Effector memory CD4-positive, alpha-beta T cell (primary cell): ENCODE measurements around the gene WDR27.
A peak's percentile ranks its signal among the peaks of the same experiment; 100 is the strongest.

Experiments used
- DNase-seq, 3 donors: peaks; one replicate each; pipeline ENCODE4 v3.0.0-alpha.2; 2020
- H3K27ac ChIP-seq: 2 replicates; pipeline ENCODE4 v1.7.0; 2013; ENCODE audit warnings: mild to moderate bottlenecking, low read length, moderate library complexity; ENCODE audit not compliant: insufficient read depth, poor library complexity, severe bottlenecking
- H3K27me3 ChIP-seq: replicated peaks from 2 replicates; pipeline ENCODE4 v1.7.0; 2013; ENCODE audit warnings: mild to moderate bottlenecking, low read length; ENCODE audit not compliant: insufficient read depth, control insufficient read depth, poor library complexity, severe bottlenecking
- H3K36me3 ChIP-seq: 2 replicates; pipeline ENCODE4 v1.7.0; 2013; ENCODE audit warnings: mild to moderate bottlenecking, low read length, moderate library complexity; ENCODE audit not compliant: control insufficient read depth, insufficient read depth
- H3K4me1 ChIP-seq: 2 replicates; pipeline ENCODE4 v1.7.0; 2013; ENCODE audit warnings: low read length, mild to moderate bottlenecking; ENCODE audit not compliant: control insufficient read depth, insufficient read depth, poor library complexity, severe bottlenecking
- H3K4me3 ChIP-seq: 2 replicates; pipeline ENCODE4 v1.7.0; 2013; ENCODE audit warnings: low read length, low read depth, mild to moderate bottlenecking; ENCODE audit not compliant: insufficient read depth, poor library complexity, severe bottlenecking
- H3K9me3 ChIP-seq: 2 replicates; pipeline ENCODE4 v1.7.0; 2013; ENCODE audit warnings: mild to moderate bottlenecking, low read length, moderate library complexity; ENCODE audit not compliant: control insufficient read depth

Gene WDR27

GRCh38 chr6:169725125-169726048 lies 23.6 kb upstream of the WDR27 start:
- H3K27ac ChIP-seq: peak overlapping the region; percentile 49
- peaks cover 11% of the 10 kb centered on the region for H3K4me1 ChIP-seq
- no peak for DNase-seq

DNA sequence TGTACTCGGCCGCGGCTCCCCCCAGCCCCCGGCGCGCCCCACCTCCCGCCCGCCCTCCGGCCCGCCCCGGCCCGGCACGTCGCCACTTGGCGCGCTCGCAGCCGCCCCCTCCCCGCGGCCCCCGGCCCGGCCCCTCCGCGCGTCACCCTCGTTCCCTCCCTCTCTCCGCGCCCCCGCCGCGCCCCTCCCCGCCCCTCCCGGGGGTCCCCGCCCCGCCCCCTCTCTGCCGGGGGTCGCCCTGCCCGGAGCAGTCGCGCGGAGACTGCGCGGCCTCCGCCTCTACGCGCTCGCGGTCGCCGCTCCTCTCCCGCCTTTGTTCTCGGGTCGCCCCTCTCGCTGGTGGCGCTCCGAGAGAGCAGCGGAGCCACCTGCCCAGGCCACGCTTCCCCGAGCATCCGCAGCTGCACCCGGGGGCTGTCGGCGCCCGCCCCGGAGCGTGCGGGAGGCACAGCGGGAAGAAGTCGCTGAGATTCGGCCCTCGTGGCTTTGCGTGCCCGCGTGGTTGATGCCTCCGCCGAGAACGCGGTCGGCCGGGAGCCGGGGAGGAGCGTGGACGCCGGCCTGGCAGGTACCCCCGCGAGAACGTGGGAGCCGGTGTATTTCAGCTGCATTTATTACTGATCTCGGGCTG lies 22.8 kb upstream of the WDR27 start, which contains the start of gene PHF10:
TSS of gene PHF10 (minus strand) at position 7 of the 631 bp plus-strand sequence. CDS start 569 bp downstream, outside the sequence.
- peak; percentile 51 to 61 (median 55) for DNase-seq
- H3K36me3 ChIP-seq: no peaks in the 10 kb centered on the region
- no peaks in the 10 kb centered on the region for H3K9me3 ChIP-seq
- no peaks in the 10 kb centered on the region for H3K27me3 ChIP-seq
- H3K4me3 ChIP-seq: peak within 1 kb of the TSS; percentile 84
- peaks cover 11% of the 10 kb centered on the region for H3K4me1 ChIP-seq
- H3K27ac ChIP-seq: peak within 1 kb of the TSS; percentile 90

More at GRCh38 chr6:169725125-169726048, 23.6 kb upstream of the WDR27 start:
- H3K36me3 ChIP-seq: no peaks in the 10 kb centered on the region
- H3K9me3 ChIP-seq: no peaks in the 10 kb centered on the region
- H3K27me3 ChIP-seq: no peaks in the 10 kb centered on the region
- peak overlapping the region; percentile 67 for H3K4me3 ChIP-seq

- Histone ChIP-seq H3K4me1 (peaks cover 11% of the 10 kb centered on the region), H3K27ac (peak overlapping the region; percentile 35), H3K4me3 (no peak overlapping the region), H3K9me3 (no peaks in the 10 kb centered on the region), H3K36me3 (no peaks in the 10 kb centered on the region), H3K27me3 (no peaks in the 10 kb centered on the region)
- peak; percentile 24 to 37 (median 24) for DNase-seq
Measured at GRCh38 chr6:169723991-169724493, 22.2 kb upstream of the WDR27 start.

DNA sequence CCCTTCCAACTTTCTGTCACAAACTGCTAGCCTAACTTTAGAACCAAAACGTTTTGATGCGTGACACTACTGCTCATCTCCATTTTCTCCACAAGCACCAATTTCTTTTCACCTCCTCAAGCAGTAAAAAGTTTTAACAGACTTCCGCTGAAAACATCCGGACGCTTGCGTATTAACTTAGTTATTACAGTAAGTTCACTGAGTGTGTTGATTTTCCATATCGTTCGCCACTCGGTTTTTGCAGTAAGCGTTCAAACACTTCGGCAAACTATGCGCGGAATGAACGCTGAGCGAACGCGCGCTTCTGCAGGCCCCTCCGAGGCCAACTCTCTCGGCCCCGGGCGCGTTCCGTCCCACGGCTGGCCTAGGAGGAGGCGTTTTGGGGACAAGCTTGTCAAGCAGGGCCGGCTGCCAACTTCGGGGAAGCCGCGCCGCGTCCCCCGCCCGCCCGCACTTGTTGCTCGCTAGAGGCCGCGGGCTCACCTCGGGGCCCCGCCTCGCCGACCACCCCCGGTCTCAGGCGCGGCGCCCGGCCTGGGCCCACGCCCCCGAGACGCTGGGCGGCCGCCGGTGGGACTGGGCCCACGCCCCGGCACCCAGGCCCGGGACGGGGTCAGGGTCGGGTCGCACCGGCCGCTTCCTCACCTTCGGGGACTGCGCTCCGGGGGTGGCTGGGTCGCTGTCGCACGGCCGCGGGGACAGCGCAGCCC lies 21.5 kb upstream of the WDR27 start:
- peak; percentile 54 to 59 (median 55) for DNase-seq
- H3K4me1 ChIP-seq: peaks cover 11% of the 10 kb centered on the region
- no peaks in the 10 kb centered on the region for H3K36me3 ChIP-seq
- peak overlapping the region; percentile 84 for H3K4me3 ChIP-seq
- peak overlapping the region; percentile 90 for H3K27ac ChIP-seq
- H3K27me3 ChIP-seq: no peaks in the 10 kb centered on the region
- no peaks in the 10 kb centered on the region for H3K9me3 ChIP-seq

GRCh38 chr6:169722362-169723199 lies 20.8 kb upstream of the WDR27 start:
- H3K4me1 ChIP-seq: peaks cover 11% of the 10 kb centered on the region
- peak overlapping the region; percentile 90 for H3K27ac ChIP-seq
- H3K27me3 ChIP-seq: no peaks in the 10 kb centered on the region
- no peaks in the 10 kb centered on the region for H3K36me3 ChIP-seq
- H3K9me3 ChIP-seq: no peaks in the 10 kb centered on the region
- peak in 2 of 3 donors; percentile 11 to 29 for DNase-seq
- H3K4me3 ChIP-seq: peak overlapping the region; percentile 84

DNA sequence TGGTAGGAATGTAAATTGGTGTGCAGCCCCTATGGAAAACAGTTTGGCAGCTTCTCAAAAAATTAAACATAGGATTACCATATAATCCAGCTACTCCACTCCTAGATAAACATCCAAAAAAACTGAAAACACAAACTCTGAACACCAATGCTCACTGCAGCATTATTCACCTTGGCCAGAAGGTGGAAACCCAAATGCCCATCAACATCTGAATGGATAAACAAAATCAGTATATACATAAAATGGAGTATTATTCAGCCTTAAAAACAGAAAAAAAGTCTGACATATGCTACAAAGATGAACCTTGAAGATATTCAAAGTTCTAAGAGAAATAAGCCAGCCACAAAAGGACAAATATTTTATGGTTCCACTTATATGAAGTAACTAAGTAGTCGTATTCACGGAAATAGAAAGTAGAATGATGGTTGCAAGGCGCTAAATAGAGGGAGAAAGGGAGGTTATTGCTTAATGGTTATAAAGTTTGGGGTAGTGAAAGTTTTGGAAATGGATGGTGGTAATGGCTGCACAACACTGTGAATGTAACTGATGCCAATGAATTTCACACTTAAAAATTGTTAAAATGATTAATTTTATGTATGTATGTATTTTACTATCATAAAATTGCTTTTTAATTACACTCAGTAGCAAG lies 18.5 kb upstream of the WDR27 start:
- no peak overlapping the region for H3K4me3 ChIP-seq
- H3K27ac ChIP-seq: no peak overlapping the region
- H3K36me3 ChIP-seq: peaks cover 11% of the 10 kb centered on the region
- no peaks in the 10 kb centered on the region for H3K9me3 ChIP-seq
- DNase-seq: no peak
- H3K4me1 ChIP-seq: peaks cover 11% of the 10 kb centered on the region
- no peaks in the 10 kb centered on the region for H3K27me3 ChIP-seq

DNA sequence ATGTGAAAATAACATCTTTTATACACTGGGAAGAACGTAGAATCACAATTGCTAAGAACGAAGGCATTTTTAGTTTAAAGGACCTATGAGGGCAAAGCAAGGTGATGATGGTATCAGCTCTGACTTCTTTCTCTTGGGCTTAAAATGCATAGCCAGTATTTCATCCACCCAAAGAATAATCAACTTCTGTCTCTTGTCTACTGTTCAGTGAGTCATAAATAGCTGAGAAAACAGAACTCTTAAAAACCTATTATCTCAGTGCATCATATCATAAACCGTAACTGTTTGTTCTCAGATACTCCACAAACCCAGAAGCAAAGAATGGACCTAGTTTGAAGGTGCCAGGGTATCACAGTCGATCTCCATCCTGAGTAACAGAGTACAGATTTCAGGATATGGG lies 17.3 kb upstream of the WDR27 start:
- Histone ChIP-seq H3K4me1 (peaks cover 11% of the 10 kb centered on the region), H3K9me3 (no peaks in the 10 kb centered on the region), H3K27ac (peak overlapping the region; percentile 29), H3K4me3 (no peak overlapping the region), H3K27me3 (no peaks in the 10 kb centered on the region), H3K36me3 (peaks cover 21% of the 10 kb centered on the region)
- DNase-seq: no peak

GRCh38 chr6:169714595-169714994 lies 12.8 kb upstream of the WDR27 start:
- no peak for DNase-seq
- Histone ChIP-seq H3K27me3 (no peaks in the 10 kb centered on the region), H3K27ac (no peak overlapping the region), H3K4me1 (no peaks in the 10 kb centered on the region), H3K4me3 (no peak overlapping the region), H3K36me3 (peaks cover 37% of the 10 kb centered on the region), H3K9me3 (no peaks in the 10 kb centered on the region)

DNA sequence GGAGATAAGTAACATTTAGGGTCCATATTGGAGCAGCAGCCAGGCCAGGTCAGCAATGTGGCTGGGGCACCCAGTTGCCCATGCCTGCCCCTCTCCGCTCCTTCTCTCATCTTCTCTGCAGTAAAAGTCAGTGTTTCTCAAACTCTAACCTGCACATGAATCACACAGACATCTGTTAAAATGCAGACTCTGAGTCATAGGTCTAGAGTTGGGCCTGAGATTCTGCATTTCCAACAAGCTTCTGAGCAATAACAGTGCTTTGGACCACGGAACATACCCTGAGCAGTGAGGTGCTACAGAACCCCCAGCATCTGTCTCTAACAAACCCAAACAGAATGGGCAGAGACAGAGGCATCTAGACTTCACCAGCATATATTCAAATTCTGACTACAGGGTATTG lies 12.3 kb upstream of the WDR27 start:
- Histone ChIP-seq H3K27me3 (no peaks in the 10 kb centered on the region), H3K36me3 (peaks cover 37% of the 10 kb centered on the region)
- DNase-seq: no peak

More for the DNA sequence above, 12.3 kb upstream of the WDR27 start:
- Histone ChIP-seq H3K4me1 (no peaks in the 10 kb centered on the region), H3K27ac (no peak overlapping the region), H3K9me3 (no peaks in the 10 kb centered on the region), H3K4me3 (no peak overlapping the region)
